ENCODE data around the gene KIF26B. TPM values are rescaled to one million over a fixed set of nuclear protein-coding genes. Genes with fewer than 3 reads are reported as not detected.

KIF26B gene
- polyA plus RNA-seq, 1 of the 3 experiments (the other 2 are of a cell fraction), result 2.6 TPM

GRCh38 chr1:245291351-245291750 lies 136.6 kb downstream of the KIF26B start (continued):
- TF ChIP-seq REST (IDR thresholded peaks at IDR 0.05; ENCODE audit: low read depth, low read length), result no peak
- no peak for TF ChIP-seq JUND (IDR thresholded peaks at IDR 0.05)
- TF ChIP-seq RAD21 (IDR thresholded peaks at IDR 0.05; ENCODE audit: low read length), result no peak
- TF ChIP-seq POLR2AphosphoS5 (IDR thresholded peaks at IDR 0.05; ENCODE audit: low read depth, low read length), result no peak
- TF ChIP-seq EP300 (IDR thresholded peaks at IDR 0.05; ENCODE audit: borderline replicate concordance in 1 of 2, low read depth in 1 of 2, low read length in 1 of 2), result no peak
- TF ChIP-seq USF1 (IDR thresholded peaks at IDR 0.05; ENCODE audit: borderline replicate concordance, low read depth), result no peak
- TF ChIP-seq TAF1 (IDR thresholded peaks at IDR 0.05; ENCODE audit: borderline replicate concordance, low read depth, low read length), result no peak
- no peak for TF ChIP-seq IRF3 (IDR thresholded peaks at IDR 0.05; ENCODE audit: low read depth, low read length)

- Histone ChIP-seq H2AFZ (ENCODE audit: low read depth) (no peak overlapping the region), H3K9me2 (no peaks in the 10 kb centered on the region), H3K9me3 (no peaks in the 10 kb centered on the region), H3K4me1 (ENCODE audit: control insufficient read depth in 1 of 2, insufficient read depth in 2 of 2, low read depth in 1 of 2, low read length in 1 of 2) (peaks cover 0 to 29% of the 10 kb centered on the region in 2 experiments; a peak in 2 of 4 replicates), H4K20me1 (ENCODE audit: insufficient read depth) (no peaks in the 10 kb centered on the region; the same call in 1 of the 2 replicates), H3K27me3 (ENCODE audit: insufficient read depth) (no peaks in the 10 kb centered on the region), H3F3A (replicated peaks; ENCODE audit: insufficient read depth) (no peaks in the 10 kb centered on the region), H3K4me2 (no peak overlapping the region), H3K79me2 (ENCODE audit: insufficient read depth) (no peaks in the 10 kb centered on the region), H3K27ac (ENCODE audit: low read depth in 2 of 2, low read length in 1 of 2) (peak overlapping the region in 1 of 2 experiments; percentile 29; a peak in 2 of 4 replicates), H3K36me3 (replicated peaks in 1 of 2; ENCODE audit: control insufficient read depth in 1 of 2, insufficient read depth in 2 of 2, low read length in 1 of 2) (peaks cover 0 to 17% of the 10 kb centered on the region in 2 experiments), H3K9ac (no peak overlapping the region), H3K4me3 (ENCODE audit: low read depth in 2 of 2, low read length in 1 of 2) (no peak overlapping the region)
- ChIA-PET POLR2A (no interaction called here), CTCF (interaction anchor here (0.9 to 1.2 kb wide), 3 partner anchors 83 to 989 kb away, joined by 3 to 4 read pairs (median 3); no protein-coding TSS in a partner anchor)
- DNase-seq, result peak; percentile 37
- no peak for TF ChIP-seq RFX5 (IDR thresholded peaks at IDR 0.05; ENCODE audit: low read length)
- TF ChIP-seq FOXJ3 (CRISPR knock-in tag; IDR thresholded peaks at IDR 0.05), result no peak
- TF ChIP-seq PBX3 (IDR thresholded peaks at IDR 0.05), result no peak
- no peak for TF ChIP-seq CHD2 (IDR thresholded peaks at IDR 0.05; ENCODE audit: low read length, partially characterized antibody)
- TF ChIP-seq RAD21 (IDR thresholded peaks at IDR 0.05; ENCODE audit: low read length), result no peak
- TF ChIP-seq GABPA (IDR thresholded peaks at IDR 0.05; ENCODE audit: low read depth), result no peak
- no peak for TF ChIP-seq TCF12 (IDR thresholded peaks at IDR 0.05)
- no peak for TF ChIP-seq TEAD4 (IDR thresholded peaks at IDR 0.05; ENCODE audit: borderline replicate concordance, insufficient read depth)
- TF ChIP-seq RCOR1 (IDR thresholded peaks at IDR 0.05; ENCODE audit: low read length), result no peak
- TF ChIP-seq MXI1 (IDR thresholded peaks at IDR 0.05; ENCODE audit: low read depth, low read length), result no peak
- TF ChIP-seq JUND (IDR thresholded peaks at IDR 0.05), result no peak
- no peak for TF ChIP-seq EP300 (IDR thresholded peaks at IDR 0.05; ENCODE audit: borderline replicate concordance in 1 of 2, low read depth in 1 of 2, low read length in 1 of 2)
- no peak for TF ChIP-seq NRF1 (IDR thresholded peaks at IDR 0.05; ENCODE audit: low read depth, low read length)
- TF ChIP-seq ELF1 (IDR thresholded peaks at IDR 0.05), result no peak
- WGBS (ENCODE audit: low lambda C conversion rate), result 75% methylated on average over 14 of the region's 14 CpGs
Measured at GRCh38 chr1:245292141-245292540, 137.4 kb downstream of the KIF26B start.

All from SK-N-SH (cell line).